HG03571 (cell line): ENCODE data around the gene PRSS36.

Experiments
- ATAC-seq: cut with Tn5 transposase; IDR thresholded peaks from one replicate; pipeline ENCODE4 v1.9.1; 2021; ENCODE audit not compliant: unreplicated experiment

The PRSS36 gene

DNA sequence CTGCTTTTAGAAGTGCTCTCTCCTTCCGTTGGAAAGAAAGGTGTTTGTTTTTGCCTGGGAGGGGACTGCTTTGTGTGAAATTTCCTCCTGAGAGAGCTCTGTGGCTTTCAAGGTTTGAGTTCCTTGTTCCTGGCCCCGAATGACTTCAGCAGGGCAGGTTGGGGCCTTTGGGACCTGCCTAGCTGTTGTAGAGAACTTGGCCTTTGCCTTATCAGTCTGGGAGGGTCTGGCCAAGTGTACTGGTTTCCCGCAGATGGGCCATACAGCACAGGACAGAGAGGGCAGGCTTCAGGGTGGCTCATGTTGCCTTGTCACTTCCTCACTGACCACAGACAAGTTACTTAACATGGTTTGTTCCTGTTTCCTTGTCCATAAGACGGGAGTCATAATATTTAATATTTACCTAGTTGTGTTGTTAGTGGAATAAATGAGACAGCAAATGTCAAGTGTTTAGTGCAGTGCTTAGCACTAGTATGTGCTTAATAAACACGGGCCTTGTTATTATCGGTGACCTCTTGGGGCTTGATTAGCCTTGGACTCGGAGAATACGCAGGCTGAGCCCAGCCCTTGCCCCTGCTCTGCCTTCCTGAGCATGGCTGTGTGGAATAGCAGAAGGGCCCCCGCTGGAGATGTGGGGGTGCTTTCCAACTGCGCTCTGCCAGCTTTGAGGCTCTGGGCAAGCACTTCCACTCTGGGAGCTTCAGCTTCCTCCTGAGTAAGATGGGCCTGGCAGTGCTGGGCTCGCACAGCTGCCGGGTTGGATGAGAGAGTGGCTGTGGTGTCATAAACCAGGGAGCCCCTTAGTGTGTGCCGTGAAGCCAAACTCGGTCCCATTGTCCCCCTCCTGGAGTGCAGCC is 20.9 kb downstream of the PRSS36 start:
- ATAC-seq, result no peak

DNA sequence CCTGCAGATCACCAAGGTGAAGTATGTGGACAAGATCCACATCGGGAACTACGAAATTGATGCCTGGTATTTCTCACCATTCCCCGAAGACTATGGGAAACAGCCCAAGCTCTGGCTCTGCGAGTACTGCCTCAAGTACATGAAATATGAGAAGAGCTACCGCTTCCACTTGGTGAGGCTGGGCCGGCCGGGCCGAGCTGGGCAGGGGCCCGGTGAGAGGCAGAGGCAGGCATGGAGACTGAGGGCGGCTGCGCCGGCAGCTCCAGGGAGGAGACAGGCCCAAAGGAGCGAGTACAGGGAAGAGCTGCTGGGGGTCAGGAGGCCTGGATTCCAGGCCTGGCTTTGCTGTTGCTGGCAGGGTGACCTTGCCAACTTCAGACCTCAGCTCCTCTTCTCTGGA is 22.7 kb downstream of the PRSS36 start:
- no peak for ATAC-seq

DNA sequence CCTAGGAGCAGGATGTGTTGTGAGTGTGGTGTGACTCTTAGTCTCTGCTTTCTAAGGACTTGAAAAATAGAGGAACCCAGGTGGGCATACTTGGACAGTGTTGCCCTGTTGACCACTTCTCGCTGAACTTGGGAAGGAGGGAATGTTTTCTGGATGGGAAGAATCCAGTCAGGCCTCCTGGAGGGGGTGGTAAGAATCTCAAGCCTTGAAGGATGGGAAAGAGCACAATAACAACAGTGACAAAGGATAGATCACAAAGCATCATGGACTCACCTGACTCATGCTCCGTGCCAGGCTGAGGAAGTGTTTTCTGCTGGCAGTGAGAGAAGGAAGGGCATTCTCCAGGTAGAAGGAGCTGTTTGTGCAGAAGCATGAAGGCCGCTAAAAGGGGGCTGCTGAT is 24.0 kb downstream of the PRSS36 start:
- no peak for ATAC-seq

DNA sequence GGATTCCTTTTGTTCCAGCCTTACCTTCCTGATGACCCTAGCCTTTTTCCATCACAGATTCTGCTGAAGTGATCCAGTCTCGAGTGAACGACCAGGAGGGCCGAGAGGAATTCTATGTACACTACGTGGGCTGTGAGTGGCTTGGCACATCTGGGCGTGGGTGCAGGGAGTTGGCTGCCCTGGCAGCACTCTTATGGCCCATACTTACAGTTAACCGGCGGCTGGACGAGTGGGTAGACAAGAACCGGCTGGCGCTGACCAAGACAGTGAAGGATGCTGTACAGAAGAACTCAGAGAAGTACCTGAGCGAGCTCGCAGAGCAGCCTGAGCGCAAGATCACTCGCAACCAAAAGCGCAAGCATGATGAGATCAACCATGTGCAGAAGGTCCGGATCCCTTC is 29.7 kb downstream of the PRSS36 start:
- ATAC-seq, result no peak

DNA sequence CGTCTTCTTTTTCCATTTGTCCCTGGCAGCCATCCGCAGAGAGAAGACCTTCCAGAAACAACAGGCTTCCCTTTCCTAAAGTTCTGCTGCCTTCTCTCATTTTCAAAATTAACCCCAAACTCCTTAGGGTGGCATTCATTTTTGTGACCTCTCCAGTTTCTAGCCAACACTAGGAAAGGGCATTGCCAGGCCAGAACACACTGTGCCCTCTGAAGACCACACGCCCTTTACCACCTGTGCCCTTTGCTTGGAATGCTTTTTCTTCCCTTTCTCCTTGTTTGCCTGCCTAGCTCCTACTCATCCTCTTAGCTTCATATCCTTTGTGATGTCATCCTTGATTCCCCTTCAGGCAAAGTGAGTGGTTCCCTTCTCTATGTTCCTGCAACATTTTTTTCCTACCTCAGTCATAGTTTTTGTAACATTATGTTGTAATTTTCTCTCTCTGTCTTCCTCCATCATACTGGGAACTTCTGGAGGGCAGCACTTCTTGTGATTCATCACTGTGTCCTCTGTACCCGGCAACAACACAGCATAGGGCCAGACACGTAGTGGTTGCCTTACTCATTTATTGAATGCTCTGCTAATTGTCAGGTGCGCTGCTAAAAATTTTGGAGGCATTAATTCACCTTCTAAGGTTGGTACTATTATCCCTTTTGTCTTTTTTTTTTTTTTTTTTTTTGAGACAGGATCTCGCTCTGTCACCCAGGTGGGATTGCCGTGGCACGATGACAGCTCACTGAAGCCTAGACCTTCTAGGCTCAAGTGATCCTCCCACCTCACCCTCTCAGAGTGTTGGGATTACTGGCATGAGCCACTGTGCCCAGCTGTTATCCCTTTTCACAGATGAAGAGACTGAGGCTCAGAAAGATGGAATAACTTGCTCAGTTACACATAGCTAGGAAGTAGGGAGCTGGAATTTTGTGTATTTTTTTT is 31.4 kb downstream of the PRSS36 start:
- no peak for ATAC-seq

DNA sequence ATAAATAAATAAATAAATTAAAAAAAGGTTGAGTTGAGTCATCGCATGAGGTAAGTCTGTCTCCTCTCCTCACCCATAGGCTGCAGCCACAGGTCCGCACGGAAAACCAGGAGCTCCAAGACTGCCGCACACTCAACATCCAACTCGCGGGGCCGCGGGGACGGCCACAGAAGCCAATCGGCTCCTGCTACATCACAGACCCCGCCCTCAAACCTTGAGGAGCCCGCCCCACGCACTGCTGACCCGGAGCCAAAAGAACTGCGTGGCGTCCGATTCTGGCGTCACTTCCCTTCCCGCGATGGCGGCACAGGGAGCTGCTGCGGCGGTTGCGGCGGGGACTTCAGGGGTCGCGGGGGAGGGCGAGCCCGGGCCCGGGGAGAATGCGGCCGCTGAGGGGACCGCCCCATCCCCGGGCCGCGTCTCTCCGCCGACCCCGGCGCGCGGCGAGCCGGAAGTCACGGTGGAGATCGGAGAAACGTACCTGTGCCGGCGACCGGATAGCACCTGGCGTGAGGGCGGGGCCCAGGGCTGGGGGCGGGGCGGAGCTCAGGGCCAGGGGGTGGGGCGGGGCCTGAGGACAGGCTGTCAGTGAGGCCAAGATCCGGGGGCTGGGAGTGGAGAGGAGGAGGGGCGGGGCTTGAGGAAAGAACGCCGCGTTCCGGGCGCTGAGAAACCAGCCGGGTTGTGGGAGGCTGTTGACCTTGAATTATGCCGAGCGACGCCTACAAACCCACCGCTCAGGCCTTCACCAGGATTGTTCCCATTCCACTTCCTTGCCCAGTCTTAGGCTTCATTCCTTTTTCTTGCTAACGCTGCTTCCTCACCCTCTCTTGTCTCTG is 32.3 kb downstream of the PRSS36 start, which contains the start of gene KAT8:
TSS of gene KAT8 (plus strand) at position 281 of the 839 bp plus-strand sequence. CDS start at position 299, 18 bp downstream.
- peak; percentile 81 for ATAC-seq

DNA sequence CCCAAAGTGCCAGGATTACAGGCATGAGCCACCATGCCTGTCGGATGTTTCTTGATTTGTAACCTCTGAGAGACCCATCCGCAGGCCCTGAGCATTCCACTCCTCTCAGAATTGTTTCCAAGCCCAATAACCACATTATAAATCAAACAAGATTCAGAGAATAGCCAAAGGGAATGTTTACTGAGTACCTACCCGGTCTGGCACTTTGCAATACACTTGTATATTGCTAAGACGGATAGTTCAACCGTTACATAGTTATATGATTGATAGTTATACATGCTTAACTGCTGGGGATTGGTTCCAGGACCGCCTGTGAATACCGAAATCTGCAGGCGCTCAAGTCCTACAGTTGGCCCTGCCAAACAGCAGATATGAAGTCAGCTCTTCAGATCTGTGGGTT is 35.4 kb downstream of the PRSS36 start:
- no peak for ATAC-seq

DNA sequence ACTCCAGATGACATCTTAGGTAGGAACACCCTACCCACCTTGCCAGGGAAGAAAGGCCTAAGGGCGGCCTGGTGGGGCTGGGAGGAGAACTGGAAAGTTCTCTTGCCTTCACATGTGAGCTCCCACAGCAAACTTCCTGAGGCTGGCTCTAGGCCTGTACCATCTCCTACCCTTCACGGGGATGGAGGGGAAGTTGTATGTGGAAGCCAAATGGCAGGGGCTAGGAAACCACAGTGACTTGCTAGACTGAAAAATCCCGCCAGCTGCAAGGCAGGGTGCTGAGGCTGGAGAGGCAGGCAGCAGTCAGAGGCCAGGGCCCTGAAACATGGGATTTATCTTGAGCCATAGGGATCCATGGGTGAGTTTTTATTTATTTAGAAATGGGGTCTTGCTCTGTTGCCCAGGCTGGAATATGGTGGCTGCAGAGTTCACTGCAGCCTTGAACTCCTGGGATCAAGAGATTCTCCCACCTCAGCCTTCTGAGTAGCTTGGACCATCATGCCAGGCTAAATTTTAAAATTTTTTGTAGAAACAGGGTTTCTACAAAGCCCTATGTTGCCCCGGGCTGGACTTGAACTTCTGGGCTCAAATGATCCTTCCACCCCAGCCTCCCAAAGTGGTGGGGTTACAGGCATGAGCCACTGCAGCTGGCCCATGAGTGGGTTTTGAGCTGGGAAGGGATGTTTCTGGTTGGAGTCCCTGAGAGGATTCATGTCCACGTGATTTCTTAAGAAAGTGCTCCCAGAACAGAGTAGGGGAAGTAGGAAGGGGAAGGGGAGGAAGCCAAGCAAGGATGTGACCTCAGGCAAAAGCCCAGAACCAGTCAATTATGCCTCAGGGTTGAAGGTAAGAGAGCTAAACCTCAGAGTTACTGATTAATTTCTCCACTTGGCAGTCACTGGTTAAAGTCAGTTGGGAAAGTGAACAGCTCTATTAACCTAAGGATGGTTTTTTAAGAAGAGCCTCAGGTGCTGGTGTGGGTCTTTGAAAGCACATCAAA is 36.4 kb downstream of the PRSS36 start:
- ATAC-seq, result no peak

DNA sequence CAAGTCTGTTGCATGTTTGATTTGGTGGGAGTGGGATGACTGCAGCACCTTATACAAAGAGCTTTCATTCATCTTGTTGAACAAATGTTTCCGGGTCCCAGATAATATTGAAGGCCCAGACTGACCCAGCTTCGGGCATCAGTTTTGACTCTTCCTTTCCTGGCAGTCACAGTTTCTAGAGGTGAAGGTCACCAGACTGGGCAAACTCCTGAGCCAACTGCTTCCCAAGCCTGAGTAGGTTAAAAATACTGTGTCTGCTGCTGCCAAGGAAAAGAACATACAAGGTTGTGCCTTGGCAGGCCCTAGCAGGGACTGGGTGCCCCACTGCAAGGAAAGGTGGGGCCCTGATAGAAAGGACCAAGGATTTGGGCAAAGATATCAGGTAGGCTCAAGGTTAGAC is 37.2 kb downstream of the PRSS36 start:
- ATAC-seq, result no peak

DNA sequence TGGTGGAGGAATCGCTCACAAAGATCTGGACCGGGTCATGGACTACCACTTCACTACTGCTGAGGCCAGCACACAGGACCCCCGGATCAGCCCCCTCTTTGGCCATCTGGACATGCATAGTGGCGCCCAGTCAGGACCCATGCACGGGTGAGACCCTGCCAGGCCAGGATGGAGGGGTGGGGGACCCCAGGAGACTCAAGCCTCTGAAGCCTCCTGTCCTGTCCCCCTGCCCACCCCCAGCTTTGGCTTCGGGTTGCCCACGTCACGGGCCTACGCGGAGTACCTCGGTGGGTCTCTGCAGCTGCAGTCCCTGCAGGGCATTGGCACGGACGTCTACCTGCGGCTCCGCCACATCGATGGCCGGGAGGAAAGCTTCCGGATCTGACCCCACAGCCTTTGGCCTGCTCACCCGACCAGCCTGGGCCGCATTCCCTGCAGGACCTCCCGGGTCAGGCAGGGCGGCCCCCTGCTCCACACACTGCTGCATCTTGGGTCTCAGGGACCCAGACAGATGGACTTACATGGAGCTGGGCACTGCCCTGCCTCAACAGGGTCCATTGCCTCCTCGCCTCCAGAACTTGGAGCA is 37.9 kb downstream of the PRSS36 start:
- no peak for ATAC-seq

DNA sequence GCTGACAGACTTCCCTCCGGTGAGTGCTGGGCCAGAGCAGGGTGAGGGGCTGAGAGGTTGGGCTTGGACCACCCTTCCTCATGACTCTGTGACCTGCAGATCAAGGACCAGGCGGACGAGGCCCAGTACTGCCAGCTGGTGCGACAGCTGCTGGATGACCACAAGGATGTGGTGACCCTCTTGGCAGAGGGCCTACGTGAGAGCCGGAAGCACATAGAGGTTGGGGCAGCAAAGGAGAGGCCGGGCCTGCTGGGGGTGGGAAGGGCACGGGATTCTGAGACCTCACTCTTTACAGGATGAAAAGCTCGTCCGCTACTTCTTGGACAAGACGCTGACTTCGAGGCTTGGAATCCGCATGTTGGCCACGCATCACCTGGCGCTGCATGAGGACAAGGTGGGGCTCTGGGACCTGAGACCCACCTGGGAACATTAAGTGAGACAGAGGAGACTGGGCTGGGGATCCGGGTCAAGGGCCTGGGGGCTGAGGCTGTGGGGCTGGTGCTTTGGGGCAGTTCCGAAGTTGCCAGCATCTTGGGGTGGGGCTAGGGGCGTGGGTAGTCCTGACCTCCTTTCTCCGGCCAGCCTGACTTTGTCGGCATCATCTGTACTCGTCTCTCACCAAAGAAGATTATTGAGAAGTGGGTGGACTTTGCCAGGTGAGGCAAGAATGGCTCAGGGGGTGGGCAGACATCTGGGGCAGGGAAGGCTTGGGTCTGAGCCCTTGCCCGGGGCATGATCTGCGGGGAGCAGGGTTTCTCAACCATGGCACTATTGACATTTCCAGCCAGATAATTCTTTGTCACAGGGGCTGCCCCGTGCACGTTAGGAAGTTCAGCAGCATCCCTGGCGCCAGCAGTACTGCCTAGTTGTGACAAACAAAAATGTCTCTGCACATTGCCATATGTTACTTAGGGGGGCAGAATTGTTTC is 39.5 kb downstream of the PRSS36 start:
- no peak for ATAC-seq

DNA sequence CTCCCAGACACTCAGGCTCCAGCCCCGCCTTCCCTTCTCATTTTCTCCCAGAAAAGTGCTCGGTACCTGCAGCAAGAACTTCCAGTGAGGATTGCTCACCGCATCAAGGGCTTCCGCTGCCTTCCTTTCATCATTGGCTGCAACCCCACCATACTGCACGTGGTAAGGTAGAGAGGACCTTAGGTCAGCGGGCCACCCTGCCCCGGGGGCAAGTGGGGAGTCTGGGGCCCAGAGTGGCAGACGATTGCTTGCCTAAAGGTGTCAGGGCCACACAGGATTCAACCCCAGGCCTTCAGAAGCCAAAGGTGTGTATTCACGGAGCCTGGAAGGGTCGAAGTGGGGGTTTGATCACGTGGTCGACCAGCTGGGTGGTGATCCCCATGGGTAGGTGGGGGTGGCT is 40.2 kb downstream of the PRSS36 start:
- ATAC-seq, result no peak

DNA sequence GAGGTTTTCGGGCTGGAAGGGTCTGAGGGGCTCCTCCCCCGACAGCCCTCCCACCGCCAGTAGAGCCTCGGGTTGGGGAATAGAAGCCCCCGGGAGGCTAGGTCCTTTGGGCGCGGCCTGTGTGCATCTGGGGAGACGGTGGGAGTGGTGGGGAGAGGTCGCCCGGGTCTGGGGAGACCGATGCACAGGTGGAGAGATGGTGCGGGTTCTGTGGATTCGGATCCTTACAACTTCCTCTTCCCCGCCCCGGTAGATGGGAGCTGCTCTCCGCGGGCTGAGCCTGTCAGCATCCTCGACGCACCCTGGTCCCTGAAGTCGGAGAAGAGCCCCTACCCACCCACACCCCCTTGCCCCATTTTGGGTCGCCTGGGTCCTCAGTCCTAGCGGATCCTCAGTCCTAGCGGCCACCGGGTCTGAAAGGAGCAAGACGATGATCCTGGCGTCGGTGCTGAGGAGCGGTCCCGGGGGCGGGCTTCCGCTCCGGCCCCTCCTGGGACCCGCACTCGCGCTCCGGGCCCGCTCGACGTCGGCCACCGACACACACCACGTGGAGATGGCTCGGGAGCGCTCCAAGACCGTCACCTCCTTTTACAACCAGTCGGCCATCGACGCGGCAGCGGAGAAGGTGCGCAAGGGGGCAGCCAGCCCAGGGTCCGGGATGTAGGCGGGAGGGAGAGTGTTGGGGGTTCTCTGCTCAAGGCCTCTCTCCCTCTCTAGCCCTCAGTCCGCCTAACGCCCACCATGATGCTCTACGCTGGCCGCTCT is 40.9 kb downstream of the PRSS36 start:
- ATAC-seq, result no peak

DNA sequence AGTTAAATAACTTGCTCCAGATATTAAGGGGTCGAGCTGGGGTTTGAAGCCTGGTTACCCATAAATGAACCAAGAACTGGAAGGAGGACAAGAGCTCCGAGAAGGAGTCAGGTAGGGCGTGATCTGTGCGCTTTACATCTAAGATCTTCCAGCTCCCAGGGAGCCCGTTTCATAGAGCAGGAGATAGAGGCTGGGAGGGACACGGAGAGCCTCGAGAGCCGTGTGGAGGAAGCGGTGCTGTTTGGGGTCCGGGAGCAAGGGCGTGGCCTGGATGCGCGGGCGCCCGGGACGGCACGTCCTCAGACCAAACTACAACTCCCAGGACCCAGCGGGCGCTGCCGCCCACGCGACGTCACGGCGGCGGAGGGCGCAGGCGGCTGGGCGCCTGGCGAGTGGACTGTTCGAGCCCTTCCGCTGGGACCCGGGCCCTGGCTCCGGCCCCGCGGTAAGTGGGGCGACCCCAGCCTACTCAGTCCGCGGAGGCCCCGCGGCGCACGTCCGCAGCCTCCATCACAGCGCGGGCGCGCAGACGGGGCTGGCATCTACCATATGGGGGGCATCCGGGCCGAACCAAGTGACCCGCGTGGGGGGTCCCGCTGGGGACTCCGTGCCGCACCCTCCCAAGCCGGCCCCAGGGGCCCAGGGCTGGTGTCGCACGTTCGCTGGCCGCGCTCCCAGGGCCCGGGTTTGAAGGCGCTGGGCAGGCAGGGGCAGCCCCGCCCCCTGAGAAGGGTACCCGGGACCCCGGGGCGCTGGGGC is 41.7 kb downstream of the PRSS36 start, which contains the start of gene BCKDK:
TSS of gene BCKDK (plus strand) at position 352 of the 759 bp plus-strand sequence. CDS start 838 bp downstream, outside the sequence.
- peak; percentile 76 for ATAC-seq

DNA sequence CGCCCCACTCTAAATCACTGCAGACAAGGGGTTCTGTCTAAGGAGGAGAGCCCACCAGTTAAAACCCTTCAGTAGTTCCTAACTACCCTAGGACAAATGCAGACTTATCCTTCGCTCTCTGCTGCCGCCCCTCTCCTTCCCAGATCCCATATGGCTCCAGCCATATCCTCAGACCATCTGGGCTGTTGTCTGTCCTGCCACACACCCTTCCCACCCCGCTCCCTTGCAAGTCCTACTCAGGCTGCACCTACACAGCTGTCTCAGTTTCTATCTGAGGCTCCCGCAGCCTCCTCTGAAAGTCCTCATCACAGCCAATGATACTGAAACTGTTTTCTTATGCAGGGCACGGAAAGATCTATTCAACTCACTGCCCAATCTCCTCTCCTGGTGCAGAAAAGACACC is 42.4 kb downstream of the PRSS36 start:
- peak; percentile 38 for ATAC-seq
